NCI-H82 treated with DMSO at 0.1 percent for 48 hours (cell line): Measurements from ENCODE around the gene SNAPC3.
A peak's percentile ranks its signal among the peaks of the same experiment; 100 is the strongest.
"Not testable (repeated sequence)": the region's sequence is repeated elsewhere in the genome, so short reads cannot be mapped to it uniquely, and the experiment has no call there.

Source experiments
- DNase-seq: peaks from one replicate; lab custom pipeline; 2025; ENCODE audit not compliant: unreplicated experiment; lab: John Stamatoyannopoulos, UW

SNAPC3 gene

DNA sequence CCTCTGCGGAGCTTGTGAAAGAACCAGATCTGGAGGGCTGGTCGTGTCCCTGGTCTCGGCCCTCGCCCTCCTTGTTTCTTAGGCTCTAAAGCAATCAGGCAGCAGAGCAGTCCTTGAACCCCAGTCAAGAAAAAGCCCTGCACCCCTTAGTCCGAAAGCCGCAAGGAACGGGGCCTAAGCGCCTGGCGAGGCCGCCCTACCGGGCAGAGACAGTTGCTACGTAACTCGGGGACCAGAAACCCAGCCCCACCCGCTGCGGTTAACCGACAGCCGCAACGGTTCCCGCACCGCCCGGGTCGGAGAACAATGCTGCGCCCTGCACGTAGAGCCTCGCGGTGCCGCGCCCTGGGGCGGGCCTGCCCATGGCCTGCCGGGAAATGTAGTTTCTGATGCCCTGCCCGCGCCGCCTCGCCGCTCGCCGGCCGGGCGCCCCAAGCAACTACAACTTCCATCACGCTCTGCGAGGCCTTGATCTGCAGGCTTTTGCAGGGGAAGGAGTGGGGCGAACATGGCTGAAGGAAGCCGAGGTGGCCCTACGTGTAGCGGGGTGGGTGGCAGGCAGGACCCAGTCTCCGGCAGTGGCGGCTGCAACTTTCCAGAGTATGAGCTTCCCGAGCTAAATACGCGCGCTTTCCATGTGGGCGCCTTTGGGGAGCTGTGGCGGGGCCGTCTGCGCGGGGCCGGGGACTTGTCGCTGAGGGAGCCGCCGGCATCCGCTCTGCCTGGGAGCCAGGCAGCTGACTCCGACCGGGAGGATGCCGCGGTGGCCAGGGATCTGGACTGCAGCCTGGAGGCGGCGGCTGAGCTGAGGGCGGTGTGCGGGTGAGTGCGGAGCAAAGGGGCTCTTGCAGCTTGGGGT is at the start of gene SNAPC3:
Gene SNAPC3, plus strand, starts transcription at position 505 of the 859 bp plus-strand sequence. Its CDS starts 4 bp downstream, at position 509.
- DNase-seq, result peak; percentile 72

- DNase-seq, result no peak
Observed at GRCh38 chr9:15373881-15374280, 48.8 kb upstream of the SNAPC3 start.

DNA sequence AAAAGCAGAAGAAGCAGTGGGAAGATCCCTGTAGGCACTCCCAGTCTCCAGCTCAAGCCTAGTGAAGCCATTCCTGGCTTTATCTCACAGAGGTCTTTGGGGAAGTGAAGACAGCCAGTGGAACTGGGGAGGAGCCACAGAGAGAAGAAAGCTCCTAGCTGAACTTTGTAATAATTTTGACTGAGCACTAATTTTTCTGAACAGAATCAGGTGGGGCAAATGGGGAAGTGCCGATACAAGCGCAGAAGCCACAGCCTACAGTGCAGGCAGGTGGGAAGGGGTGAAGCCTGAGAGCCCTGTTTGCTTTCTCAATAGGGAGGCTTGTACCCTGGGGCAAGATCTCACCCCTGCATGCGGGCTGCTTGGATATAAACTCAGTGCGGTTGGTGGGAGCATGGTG is 48.4 kb upstream of the SNAPC3 start:
- DNase-seq, result no peak

GRCh38 chr9:15374825-15375224 is 47.9 kb upstream of the SNAPC3 start:
- DNase-seq, result no peak

- DNase-seq, result no peak
Observed at GRCh38 chr9:15377625-15378540, 44.8 kb upstream of the SNAPC3 start.

DNA sequence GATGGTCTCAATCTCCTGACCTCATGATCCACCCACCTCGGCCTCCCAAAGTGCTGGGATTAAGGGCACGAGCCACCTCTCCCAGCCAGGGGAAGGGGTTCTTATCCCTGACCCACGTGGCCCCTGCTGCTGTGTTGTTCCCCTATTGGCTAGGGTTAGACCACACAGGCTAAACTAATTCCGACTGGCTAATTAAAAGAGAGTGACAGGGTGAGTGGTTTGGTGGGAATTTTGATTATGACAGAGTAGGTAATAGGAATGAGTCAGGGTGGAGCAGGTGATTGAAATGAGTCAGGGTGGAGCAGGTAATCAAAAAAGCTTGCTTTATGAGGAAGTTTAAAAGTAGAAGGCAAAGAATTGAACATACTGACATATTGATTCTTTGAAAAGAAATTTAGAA is 43.4 kb upstream of the SNAPC3 start:
- not testable (repeated sequence) for DNase-seq

DNA sequence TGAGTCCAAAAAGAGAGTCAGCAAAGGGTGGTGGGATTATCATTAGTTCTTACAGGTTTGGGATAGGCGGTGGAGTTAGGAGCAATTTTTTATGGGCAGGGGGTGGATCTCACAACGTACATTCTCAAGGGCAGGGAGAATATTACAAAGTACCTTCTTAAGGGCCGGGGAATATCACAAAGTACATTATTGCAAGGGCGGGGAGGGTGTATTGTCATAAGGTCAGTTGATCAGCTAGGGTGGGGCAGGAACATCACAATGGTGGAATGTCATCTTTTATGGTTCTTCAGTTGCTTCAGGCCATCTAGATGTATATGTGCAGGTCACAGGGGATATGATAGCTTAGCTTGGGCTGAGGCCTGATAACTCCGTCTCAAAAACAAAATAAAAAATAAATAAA is 42.8 kb upstream of the SNAPC3 start:
- not testable (repeated sequence) for DNase-seq

- no peak for DNase-seq
Observed at GRCh38 chr9:15381491-15381890, 41.2 kb upstream of the SNAPC3 start.

DNA sequence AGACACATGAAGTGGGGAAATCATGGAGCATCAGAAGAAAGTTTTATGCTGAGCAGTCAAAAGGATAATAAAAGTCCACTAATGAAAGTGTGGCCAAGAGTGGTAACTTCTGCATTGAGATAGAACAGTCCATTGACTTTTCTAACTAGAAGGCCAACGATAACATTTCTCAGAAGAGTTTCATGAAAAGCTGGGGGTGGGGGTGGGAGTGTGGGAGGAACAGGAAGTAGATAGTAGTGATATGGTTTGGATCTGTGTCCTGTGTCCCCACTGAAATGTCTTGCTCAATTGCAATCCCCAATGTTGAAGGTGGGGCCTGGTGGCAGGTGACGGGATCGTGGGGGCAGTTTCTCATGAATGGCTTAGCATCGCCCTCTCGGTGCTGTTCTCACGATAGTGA is 36.2 kb upstream of the SNAPC3 start:
- no peak for DNase-seq

DNA sequence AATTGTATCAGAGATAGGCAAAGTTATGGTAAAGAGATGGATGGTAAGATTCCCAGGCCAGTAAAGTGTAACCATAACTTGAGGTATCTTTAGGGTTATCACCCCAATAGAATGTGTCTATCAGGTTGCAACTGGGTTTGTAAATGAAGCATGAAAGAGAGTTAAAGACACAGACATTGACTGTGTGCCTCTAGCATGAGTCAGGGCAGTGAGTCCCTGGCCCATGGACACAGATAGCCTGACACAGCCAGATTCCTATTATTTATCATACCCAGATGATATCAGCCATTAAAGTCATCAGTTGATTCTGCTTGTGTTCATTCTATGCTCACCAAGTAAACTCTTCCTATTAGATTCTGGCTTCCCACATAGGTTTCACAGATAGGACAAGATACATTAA is 33.5 kb upstream of the SNAPC3 start:
- no peak for DNase-seq

DNA sequence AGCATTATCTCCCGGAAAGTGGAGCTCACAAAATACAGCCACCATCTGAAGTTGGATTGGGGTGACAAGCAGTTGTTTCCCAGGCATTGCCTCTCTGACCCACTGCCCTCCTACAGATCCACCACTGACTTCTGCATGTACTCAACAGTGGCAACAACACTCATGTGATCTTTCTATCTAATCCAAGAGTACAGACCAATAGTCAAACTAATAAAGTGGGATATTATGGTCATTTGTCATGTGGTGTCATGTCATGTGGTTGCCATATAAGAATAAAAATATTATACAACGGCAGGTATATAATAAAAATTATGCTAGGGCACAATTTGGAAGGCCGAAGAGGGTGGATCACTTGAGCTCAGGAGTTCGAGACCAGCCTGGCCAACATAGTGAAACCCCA is 33.0 kb upstream of the SNAPC3 start:
- DNase-seq, result no peak

GRCh38 chr9:15390201-15390600 is 32.5 kb upstream of the SNAPC3 start:
- DNase-seq, result no peak

DNA sequence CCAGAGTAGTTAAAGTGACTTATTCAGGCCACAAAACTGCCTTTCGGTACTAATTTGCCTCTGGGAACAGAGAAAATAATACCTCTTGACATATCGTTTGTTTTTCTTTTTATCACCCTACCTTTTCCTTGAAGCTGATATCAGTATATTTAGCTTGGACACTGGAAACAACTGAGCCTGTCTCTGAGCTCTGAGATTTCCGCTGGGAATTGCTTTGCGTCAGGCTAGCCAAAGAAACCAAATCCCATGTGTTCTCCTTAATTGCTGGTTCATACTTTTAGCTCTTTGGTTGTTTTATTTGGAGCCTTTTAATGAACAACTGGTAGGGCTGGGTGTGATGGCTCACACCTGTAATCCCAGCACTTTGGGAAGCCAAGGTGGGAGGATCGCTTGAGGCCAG is 30.3 kb upstream of the SNAPC3 start:
- no peak for DNase-seq

GRCh38 chr9:15400281-15400941 is 22.3 kb upstream of the SNAPC3 start:
- DNase-seq, result no peak

DNA sequence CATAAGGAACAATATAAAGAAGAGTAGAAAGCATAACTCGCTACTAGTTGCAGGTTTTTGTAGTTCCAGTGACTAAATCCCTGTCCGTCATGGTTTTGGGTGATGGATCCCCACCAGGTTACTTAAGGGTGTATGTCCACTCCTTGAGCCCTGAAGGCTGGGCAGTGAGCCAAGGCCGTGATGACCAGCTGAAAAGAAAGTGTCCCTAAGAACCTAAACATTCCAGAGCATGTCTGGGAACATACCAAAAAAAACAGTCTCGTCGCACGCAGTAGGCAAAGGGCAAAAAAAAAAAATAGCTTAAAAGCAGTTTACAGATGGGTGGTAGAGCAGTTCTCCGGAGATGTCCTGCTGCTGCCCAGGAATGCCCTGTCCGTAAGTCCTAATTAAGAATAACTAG is 21.4 kb upstream of the SNAPC3 start:
- no peak for DNase-seq

DNA sequence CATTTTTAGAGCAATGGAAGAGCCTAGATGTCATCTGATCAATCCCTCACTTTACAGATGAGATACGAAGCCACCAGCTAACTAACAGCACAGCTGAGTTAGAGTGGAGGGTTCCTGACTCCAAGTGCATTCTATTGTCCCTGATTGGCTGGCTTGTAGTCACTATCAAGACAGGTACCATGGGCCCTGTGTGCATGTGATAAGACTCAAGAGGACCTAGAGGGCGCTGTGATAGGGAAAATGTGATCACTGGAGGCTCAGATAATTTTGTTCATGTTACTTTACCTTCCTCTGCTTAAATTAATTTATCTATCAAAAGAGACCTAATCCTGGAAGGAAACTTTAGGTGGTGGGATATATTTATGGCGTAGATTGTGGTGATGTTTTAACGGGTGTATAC is 19.5 kb upstream of the SNAPC3 start:
- DNase-seq, result no peak

- no peak for DNase-seq
Observed at GRCh38 chr9:15404171-15404570, 18.5 kb upstream of the SNAPC3 start.

DNA sequence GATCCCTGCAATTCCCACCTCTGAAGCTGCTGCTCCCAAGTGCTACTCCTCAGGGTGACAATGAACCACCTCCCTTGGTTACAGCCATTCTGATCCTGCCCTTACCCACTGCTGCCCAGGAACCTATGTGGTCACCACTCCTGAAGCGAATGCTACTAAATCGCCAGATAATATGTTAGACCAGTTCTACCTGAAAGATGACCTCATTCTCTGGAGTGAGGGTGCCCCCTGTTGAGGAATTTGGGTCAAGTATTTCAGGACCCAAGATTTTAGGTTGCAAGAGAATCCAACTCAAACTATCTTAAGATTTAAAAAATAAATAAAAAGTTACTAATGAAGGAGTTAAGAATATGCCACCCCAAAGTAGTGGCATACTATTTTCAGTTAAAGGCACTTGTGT is 5.8 kb upstream of the SNAPC3 start:
- DNase-seq, result no peak

GRCh38 chr9:15417626-15418025 is 5.0 kb upstream of the SNAPC3 start:
- no peak for DNase-seq

DNA sequence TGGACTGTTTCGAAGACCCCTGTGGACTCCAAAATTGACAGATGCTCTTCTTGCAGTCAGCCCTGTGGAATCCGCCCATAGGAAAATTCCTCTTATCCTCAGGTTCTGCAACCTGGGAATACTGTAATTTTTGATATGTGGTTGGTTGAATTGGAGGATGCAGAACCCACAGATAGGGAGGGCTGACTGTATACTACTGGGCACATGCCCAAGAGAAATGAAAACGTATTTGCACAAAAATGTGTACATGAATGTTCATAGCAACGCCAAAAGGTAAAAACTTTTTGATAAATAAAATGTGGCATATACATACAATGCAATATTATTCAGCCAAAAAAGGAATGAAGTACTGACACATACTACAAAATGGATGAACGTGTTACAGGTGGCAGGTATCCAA is 1.9 kb upstream of the SNAPC3 start:
- no peak for DNase-seq

DNA sequence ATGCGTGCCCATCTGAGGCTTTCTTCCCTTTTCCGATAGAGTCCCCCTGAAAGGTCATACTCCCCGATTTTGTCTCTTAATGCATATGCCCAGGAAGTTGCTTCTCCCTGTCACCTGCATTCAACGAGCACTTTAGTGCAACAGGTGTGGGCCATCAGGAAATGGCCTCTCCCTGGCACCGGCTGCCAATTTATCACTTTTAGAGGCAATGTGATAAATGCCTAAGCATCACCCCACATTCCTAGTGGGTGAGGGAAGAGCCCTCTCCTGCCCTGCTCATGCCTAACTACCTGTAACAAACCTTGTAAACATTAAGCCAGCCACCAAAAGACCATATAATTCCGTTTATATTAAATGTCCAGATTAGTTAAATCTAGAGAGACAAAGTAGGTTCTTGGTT is 1.1 kb upstream of the SNAPC3 start:
- no peak for DNase-seq

GRCh38 chr9:15421990-15422371 is 695 bp upstream of the SNAPC3 start:
- DNase-seq, result no peak
